GM21515 (cell line): Measurements from ENCODE around the gene NAGS.
A peak's percentile ranks its signal among the peaks of the same experiment; 100 is the strongest.
"Not testable (repeated sequence)": the region's sequence is repeated elsewhere in the genome, so short reads cannot be mapped to it uniquely, and the experiment has no call there.

ENCODE experiments used
- ATAC-seq: cut with Tn5 transposase; IDR thresholded peaks from one replicate; pipeline ENCODE4 v1.9.1; 2021; ENCODE audit not compliant: unreplicated experiment

Gene NAGS

DNA sequence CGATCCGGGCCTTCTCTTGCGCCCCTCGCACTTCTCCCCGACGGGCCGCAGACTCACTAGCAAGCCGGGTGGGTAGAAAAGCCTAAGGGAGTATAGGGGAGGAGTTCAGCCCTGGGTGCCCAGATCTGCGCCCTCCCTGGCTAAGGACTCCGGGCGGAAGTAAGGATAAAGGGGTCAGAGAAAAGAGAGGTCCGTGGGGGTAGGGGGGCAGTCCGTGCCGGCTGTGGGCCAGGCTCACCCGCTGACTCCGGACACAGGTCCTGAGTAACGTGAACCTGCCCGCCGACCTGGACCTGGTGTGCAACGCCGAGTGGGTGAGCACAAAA is 1.8 kb downstream of the NAGS start:
- ATAC-seq: peak; percentile 3

DNA sequence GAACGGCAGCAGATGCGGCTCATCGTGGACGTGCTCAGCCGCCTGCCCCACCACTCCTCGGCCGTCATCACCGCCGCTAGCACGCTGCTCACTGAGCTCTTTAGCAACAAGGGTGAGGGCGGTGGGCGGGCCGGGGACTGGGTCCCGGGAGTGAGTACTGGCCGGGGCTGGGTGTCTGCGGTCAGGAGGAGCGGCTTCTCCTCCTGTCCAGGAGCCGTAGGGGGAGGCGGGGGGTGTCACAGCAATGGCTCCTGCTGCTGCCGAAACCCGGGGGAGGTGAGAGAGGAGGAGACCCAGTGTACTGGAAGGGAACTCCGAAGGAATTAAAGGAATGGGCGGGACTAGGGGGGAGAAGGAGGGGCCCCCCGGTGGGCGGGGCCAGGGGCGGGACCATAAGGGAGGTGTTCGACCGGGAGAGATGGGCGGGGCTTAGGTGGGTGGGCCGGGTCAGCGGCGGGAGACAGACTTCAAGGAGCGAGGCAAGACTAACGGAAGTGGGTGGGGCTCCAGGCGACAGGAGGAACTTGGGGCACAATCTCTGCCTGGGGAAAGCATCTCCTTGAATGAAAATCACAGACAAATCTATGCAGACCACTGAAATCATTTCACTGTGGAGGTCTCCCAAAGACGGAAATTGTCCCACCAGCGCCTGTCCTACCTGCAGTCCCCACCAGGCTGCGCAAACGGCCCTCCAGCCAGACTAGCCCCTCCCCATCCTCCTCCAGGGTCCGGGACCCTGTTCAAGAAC is 2.4 kb downstream of the NAGS start:
- ATAC-seq: peak; percentile 67

GRCh38 chr17:44007346-44008204 is 3.2 kb downstream of the NAGS start:
- peak; percentile 14 for ATAC-seq

GRCh38 chr17:44008205-44008909 is 3.9 kb downstream of the NAGS start:
- ATAC-seq: no peak

GRCh38 chr17:44010966-44011647 is 6.7 kb downstream of the NAGS start:
- ATAC-seq: no peak

GRCh38 chr17:44011876-44012275 is 7.5 kb downstream of the NAGS start:
- ATAC-seq: no peak

GRCh38 chr17:44012391-44012790 is 8.0 kb downstream of the NAGS start:
- no peak for ATAC-seq

DNA sequence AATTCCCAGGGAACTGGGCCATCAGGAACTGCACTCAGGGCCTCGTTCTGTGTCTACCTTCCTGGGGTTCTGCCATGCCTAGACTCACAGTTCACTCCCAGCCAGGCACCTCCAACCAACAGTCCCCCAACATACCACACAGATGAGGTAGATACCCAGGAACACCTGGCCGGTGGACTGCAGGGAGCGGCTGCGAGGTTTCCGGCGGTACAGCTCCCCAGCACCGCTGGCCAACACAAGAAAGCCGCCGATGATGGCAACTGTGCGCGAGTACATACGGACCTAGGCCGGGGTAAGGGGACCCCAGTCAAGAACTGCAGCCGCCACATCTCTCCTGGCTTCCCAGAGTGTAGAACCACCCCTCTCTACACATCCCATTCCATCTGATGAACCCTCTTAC is 8.5 kb downstream of the NAGS start:
- ATAC-seq: no peak

DNA sequence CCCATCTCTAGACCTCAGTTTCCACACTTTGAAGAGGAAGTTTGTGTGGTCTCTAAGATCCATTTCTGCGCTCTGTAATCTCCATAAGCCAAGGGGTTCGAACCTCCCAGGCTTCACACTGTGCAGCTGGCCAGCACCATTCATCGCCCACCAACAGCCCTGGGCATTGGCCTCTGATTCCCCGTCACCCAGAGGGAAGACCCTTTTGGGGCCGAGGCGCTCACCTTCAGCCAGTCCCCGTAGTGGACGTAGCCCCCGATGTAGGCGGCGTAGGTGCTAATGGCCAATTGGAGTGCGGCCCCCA is 9.7 kb downstream of the NAGS start:
- ATAC-seq: no peak

GRCh38 chr17:44014437-44015172 is 10.2 kb downstream of the NAGS start, which contains the start of gene TMEM101:
TSS of gene TMEM101 (minus strand) at chr17:44014963. CDS start at chr17:44014952, 11 bp downstream.
- ATAC-seq: peak; percentile 64

GRCh38 chr17:44021227-44021626 is 16.8 kb downstream of the NAGS start:
- ATAC-seq: not testable (repeated sequence)

DNA sequence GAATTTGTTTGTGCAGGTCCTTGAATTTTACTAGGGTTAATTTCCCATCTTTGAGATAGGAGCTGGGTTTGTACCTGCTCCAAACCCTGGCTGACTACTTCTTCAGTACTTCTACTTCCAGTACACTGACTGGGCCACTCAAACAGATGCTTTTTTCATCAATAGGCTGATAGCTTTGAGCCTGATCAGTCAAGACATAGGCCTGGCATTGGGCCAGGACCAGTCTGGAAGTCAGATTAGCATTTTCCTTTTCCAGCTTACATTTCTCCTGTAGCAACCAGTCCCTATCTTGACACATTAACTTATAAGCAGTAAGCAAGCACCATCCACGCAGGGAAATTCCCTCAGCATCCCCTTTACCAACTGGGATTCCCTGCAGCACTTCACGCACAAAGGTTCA is 17.8 kb downstream of the NAGS start:
- ATAC-seq: no peak

- no peak for ATAC-seq
Observed at GRCh38 chr17:44023545-44024270, 19.3 kb downstream of the NAGS start.

- ATAC-seq: no peak
Observed at GRCh38 chr17:44024271-44024663, 19.8 kb downstream of the NAGS start.

DNA sequence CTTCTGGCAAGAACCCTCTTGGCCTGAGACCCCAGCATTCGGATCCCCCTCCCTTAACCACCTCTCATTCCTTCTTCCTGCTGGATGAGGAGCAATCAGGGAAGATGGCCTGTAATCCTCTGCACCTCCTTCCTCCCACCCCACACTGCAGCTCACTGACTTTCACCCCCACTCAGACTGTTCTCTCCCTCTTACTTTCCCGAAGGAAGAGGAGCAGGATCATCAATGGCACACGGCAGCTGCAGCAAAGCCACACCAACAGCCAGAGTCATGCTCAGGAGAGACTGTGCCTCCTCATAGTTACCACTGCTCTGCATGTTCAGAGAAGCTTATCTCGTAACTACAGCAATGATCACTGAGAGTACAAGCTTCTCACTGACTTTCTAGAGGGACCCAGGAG is 20.4 kb downstream of the NAGS start:
- no peak for ATAC-seq

GRCh38 chr17:44029736-44030135 is 25.3 kb downstream of the NAGS start:
- no peak for ATAC-seq

GRCh38 chr17:44030482-44030881 is 26.1 kb downstream of the NAGS start:
- no peak for ATAC-seq

DNA sequence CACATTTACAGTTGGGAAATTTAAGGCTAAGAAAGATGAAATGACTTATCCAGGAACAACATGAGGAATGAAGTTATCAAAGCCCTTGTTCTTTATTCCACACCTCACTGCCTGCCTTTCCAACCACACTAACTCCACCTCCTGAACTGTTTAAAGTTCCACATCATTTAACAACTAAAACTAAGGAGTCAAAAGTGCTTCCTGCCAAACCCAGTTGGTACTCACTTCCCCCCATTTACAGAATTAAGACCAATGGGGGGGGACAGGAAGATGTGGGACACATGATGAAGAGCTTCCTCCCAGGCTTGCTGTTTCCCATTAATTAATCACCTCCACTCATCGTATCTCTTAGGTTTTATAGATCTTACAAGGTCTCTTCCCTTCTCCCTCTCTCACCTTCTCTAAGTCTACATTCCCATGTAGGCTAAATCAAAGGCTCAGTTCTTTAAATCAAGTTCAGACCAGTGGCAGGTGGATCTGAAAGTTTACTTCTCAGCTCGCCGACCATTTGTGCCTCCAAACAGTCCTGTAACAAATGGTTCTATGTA is 29.5 kb downstream of the NAGS start:
- ATAC-seq: no peak

GRCh38 chr17:44034688-44035087 is 30.3 kb downstream of the NAGS start:
- not testable (repeated sequence) for ATAC-seq

DNA sequence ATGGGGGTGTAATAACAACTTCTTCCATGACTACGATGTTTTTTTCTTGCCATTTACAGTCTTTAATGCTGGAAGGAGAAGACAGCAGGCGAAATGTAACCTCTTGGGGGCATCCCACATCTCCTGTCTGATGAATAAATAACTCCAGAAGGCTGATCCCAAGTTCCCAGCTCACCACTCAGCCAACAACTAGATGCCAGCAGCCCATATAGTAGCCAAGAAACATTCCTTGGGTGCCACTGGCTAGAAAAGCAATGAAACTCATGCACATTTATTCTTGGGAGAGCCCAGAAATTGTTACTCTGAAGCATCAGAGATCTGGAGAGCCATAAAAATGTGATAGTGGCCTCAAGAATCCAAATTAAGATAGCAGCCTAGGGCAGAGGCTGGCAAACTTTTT is 33.0 kb downstream of the NAGS start:
- no peak for ATAC-seq
